Measurements from ENCODE around the gene CIRBP.

CIRBP gene

GRCh38 chr19:1231729-1232637, 37.1 kb upstream of the CIRBP start:
- DNase-seq: no peak

GRCh38 chr19:1232652-1233072, 36.5 kb upstream of the CIRBP start:
- DNase-seq: no peak

DNA sequence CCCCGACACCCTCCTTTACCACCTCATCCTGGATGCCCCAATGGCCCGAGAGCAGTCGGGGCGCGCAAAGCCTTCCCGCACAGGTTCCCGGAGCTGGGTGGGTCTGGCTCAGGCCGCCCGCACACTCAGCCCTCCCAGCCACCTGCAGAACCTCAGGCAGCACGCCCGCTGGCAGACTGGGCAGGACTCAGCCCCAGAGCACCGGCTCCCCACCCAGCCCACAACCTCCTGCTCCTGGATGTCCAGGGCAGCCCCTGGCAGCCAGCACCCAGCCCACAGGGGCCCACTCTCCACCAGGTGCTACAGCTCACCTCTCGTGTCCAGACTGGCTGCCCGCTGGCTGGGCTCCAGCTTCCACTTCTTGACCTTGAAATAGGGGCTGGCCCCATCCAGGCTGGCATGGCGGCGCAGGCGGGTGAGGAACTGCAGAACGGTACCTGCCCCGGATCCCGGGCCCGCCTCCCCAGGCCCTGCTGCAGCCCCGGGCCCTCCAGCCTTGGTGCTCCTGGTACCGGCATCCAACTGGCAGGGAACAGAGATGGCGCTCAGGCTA, 35.9 kb upstream of the CIRBP start:
- no peak for DNase-seq

- DNase-seq: no peak
These were observed 34.8 kb upstream of the CIRBP start for GRCh38 chr19:1234051-1234954.

DNA sequence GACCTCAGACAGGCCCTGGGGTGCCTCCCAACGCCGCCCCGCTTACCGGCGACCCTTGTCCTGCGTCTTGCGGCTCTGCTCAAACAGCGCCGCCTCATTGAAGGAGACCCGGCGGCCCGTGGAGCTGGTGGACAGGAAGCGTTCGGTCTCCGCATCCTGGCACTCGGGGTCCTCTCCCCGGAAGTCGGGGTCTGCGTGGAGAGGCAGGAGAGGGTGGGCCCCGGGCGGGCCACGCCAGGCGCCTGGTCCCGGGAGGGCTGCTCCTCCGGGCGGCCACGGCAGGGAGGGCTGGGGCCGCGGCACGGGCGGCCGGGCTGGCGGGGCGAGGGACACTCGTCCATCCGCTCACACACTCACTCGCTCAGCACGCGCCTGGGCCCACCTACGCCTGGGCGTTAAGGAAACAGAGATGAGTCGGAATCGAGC, 34.2 kb upstream of the CIRBP start:
- no peak for DNase-seq

- no peak for DNase-seq
These were observed 33.2 kb upstream of the CIRBP start for GRCh38 chr19:1235625-1236538.

- no peak for DNase-seq
These were observed 32.6 kb upstream of the CIRBP start for GRCh38 chr19:1236576-1236975.

- no peak for DNase-seq
These were observed 32.0 kb upstream of the CIRBP start for GRCh38 chr19:1237027-1237659.

DNA sequence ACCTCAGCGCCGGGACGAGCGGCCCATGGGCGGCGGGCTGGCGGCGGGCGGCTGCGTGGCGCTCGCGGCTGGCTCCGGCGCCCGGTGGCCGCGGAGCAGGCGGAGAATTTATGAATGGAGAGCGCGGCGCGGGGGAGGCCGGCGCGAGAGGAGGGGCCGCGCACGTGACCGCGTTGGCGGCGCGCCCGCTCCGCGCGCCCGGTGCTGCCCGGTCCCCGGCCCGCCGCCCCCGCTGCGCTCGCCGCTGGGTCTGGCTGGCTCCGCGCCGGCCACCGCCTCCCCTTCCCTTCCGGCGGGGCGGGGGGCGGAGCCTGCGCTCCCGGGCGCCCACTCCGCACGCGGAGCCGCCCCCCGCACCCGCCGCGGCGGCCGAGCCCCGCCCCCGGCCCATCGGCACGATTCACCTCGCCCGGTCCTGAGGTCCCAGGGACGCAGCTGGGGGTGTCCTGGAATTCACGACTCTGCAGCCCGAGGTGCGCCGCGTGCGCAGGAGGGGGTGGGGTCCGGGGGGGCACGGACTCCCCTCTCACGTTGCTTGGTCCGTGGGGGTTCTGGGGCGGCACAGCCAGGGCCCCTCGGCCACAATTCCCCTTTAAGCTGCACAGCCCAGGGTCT, 31.3 kb upstream of the CIRBP start, which contains the start of gene CBARP:
Gene CBARP (minus strand): TSS at position 252 of the 615 bp plus-strand sequence. CDS start 1,905 bp downstream, outside the sequence.
- DNase-seq: no peak

DNA sequence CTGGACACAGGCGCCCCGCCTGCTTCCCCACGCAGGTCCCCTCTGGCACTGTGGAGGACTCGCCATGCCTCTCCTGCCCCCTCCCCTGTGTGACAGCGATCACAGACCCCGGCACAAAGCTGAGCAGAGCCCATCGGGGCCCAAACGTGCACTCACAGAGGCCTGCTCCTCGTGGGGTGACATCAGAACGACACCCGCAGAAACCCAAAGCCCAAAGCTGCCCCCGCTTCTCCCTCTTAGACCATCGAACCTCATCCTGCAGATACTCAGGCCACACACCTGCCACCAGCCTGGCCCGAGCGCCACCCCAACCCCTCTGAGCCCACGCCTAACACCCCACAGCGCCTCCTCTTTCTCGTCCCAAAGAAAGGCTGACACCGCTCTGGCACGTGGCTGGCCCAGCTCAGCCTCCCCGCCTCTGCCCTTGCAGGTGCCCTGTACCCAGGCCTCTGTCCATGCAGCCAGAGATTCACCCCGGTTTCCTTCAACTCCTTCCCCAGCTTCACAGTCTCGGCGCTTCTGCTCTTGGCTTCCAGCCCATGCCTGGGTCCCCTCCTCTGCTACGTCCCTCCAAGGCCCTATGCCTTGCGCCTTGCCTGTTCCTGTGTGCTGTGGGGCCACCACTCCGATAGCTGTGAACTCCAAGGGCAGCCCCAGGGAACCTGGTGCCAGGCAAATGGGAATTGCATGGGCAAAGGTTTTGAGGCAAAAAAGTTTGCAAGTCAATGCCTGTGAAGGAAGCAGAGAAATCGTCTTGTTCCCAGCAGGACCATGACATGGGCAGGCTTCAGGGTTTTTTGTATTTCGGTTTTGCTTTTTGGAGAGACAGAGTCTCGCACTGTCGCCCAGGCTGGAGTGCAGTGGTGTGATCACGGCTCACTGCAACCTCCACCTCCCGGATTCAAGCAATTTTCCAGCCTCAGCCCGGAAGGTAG, 30.5 kb upstream of the CIRBP start:
- DNase-seq: no peak

DNA sequence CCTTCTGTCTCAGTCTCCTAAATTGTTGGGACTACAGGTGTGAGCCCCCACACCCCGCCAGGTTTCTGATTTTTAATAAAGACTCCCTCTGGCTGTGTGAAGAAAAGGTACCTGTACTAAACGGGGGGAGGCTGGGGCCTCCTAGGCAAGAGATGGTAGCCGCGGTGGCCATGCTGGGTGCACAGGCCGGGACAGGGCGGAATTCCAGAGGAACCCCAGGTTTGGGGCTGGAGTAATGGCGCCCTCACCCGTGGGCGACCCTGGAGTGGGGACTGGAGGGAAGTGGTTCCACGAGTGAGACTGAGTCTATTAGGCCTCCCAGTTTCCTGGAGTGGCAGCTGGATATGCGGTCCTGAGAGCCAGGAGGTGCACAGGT, 29.7 kb upstream of the CIRBP start:
- no peak for DNase-seq

GRCh38 chr19:1239796-1240737, 29.1 kb upstream of the CIRBP start:
- peak; percentile 93 for DNase-seq

DNA sequence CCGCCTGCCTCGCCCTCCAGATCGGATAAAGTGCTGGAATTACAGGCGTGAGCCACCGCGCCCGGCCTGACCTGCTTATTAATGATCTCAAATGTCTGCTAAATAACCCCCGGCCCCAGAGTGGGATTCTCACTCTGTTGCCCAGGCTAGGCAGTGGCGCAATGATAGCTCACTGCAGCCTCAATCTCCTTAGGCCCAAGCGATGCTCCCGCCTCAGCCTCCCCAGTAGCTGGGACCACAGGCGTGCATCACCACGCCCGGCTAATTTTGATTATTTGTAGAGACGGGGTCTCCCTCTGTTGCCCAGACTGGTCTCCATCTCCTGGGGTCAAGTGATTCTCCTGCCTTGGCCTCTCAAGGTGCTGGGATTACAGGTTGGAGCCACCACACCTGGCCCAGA, 28.2 kb upstream of the CIRBP start:
- no peak for DNase-seq

DNA sequence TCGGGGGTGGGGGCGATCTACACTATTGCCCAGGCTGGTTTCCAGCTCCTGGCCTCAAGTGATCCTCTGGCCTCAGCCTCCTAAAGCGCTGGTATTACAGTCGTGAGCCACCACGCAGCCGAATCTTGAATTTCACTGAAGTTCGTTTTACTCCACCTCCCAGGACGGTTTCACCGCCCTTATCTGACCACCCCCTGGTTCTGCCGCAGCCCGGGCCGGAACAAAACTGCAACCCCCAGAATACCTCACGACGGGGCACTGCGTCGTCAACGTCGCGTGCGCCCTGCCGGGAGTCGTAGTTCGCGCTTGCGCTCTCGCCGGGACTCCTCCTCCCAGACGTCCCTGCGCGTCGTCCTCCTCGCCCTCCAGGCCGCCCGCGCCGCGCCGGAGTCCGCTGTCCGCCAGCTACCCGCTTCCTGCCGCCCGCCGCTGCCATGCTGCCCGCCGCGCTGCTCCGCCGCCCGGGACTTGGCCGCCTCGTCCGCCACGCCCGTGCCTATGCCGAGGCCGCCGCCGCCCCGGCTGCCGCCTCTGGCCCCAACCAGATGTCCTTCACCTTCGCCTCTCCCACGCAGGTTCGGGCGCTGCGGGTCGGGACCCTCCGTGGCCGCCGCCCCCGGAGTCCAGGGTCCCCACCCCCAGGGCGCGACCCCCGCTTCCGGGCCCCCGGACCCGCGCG, 27.6 kb upstream of the CIRBP start, which contains the start of gene ATP5F1D:
Gene ATP5F1D (plus strand): TSS at position 335 of the 679 bp plus-strand sequence. CDS start 100 bp downstream, at position 435.
- DNase-seq: peak; percentile 96

DNA sequence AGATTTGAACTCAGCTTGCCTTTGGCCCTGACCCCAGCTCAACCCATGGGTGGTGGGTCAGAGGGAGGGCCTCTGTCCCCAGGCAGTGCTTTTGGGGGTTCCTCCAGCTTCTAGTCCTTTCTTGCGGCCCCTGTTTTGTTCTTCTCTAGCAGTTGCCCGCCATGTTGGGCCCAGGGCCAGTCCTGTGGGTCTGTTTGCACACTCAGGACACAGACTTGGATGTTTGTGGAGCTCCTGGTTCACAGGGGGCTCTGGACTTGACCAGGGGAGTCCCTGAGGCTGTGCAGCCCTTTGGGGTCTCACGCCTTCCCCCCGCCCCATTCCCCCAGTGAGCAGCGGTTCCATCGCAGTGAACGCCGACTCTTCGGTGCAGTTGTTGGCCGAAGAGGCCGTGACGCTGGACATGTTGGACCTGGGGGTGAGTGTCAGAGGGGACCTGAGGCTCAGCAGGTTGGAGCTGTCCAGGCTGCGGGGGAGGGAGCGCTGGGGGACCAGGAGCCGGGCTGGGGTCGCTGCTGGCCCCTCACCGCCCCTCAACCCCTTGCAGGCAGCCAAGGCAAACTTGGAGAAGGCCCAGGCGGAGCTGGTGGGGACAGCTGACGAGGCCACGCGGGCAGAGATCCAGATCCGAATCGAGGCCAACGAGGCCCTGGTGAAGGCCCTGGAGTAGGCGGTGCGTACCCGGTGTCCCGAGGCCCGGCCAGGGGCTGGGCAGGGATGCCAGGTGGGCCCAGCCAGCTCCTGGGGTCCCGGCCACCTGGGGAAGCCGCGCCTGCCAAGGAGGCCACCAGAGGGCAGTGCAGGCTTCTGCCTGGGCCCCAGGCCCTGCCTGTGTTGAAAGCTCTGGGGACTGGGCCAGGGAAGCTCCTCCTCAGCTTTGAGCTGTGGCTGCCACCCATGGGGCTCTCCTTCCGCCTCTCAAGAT, 25.1 kb upstream of the CIRBP start:
- DNase-seq: peak; percentile 92

DNA sequence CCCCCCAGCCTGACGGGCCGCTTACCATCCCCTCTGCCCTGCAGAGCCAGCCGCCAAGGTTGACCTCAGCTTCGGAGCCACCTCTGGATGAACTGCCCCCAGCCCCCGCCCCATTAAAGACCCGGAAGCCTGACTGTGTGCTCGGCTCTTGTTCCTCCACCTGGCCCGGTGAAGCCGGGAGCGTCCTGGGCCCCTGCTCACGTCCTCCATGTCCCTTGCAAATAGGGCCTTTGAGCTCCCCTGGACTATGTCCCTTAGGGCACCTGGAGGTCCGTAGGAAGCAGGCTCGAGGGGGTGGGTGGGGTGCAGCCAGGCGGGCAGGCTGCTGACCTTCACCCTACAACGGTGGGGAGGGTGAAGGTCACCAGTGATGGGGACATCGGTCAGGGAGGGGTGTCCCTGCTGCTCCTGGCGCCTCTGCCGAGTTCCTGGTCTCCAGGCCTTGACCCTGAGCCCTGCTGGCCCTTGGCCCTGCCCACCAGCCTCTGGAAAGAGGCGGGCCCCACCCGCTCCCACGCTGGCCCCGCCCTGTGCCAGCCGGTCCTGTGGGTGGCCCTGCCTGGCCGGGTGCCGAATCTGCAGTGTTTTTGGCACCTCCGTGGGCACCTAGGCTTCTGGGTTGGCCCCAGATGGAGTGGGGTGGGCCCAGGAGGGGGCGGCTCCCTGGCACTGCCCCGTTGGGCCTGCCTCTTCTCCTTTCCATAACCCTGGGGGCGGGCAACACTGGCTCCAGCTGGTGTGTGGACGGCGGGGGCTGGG, 24.3 kb upstream of the CIRBP start:
- no peak for DNase-seq

All from activated gamma-delta T cell treated with Interleukin-2 at 50 U/mL for 16 hours (primary cell).